GM12801 (cell line): ENCODE results near the gene ZNF280A.

Experiments
- CTCF ChIP-seq: IDR thresholded peaks from one replicate; pipeline ENCODE4 v1.5.1; 2011; ENCODE audit warnings: control low read depth; ENCODE audit not compliant: insufficient read length; ENCODE audit errors: extremely low read depth

ZNF280A gene

GRCh38 chr22:22536916-22537315 lies 16.8 kb upstream of the ZNF280A start:
- TF ChIP-seq CTCF, result no peak

- TF ChIP-seq CTCF, result no peak
These were observed 16.4 kb upstream of the ZNF280A start for GRCh38 chr22:22536515-22536914.

- TF ChIP-seq CTCF, result no peak
These were observed 15.6 kb upstream of the ZNF280A start for GRCh38 chr22:22535662-22536061.

GRCh38 chr22:22534604-22535415 lies 14.7 kb upstream of the ZNF280A start:
- TF ChIP-seq CTCF, result no peak

- TF ChIP-seq CTCF, result no peak
These were observed 13.8 kb upstream of the ZNF280A start for GRCh38 chr22:22533863-22534262.

GRCh38 chr22:22533417-22533816 lies 13.3 kb upstream of the ZNF280A start:
- no peak for TF ChIP-seq CTCF

GRCh38 chr22:22531770-22532546 lies 11.9 kb upstream of the ZNF280A start:
- no peak for TF ChIP-seq CTCF
